SU-DHL-6 (cell line): ENCODE data around the gene ZNF800.

ENCODE experiments used
- CTCF ChIP-seq: fragments of 200-600 bp; sonication (generic); IDR thresholded peaks from one replicate; pipeline ENCODE4 v1.5.1; 2017; ENCODE audit warnings: antibody characterized with exemption, mild to moderate bottlenecking, low read length, moderate library complexity; ENCODE audit not compliant: insufficient read depth, poor library complexity, severe bottlenecking
- EZH2phosphoT487 ChIP-seq: fragments of 200-600 bp; sonication (generic), shearing (Covaris generic); conservative IDR thresholded peaks from 2 replicates; pipeline ENCODE4 v1.6.1; 2018; ENCODE audit warnings: mild to moderate bottlenecking, antibody characterized with exemption, low read length, moderate library complexity, mixed read lengths

DNA sequence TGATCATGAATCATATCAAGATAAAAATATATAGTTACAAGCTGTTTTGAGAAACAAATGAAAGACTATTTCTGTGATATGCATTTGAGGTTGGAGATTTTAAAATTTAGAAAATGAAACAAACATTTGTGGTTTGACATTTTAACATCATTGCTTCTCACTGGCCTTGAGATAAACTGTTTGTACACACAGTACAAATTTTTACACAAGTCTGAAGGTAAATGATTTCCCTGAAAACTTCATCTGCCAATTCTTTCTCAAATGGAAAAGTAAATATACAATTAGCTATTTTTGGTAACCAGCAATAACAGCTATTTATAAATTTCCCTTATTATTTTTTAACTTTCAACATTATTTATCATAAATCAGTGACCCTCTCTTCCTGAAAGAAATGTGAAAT lies 38.6 kb downstream of the ZNF800 start:
- no peak for TF ChIP-seq CTCF
- no peak for TF ChIP-seq EZH2phosphoT487
